Measurements from ENCODE around the gene STK35.

The STK35 gene

DNA sequence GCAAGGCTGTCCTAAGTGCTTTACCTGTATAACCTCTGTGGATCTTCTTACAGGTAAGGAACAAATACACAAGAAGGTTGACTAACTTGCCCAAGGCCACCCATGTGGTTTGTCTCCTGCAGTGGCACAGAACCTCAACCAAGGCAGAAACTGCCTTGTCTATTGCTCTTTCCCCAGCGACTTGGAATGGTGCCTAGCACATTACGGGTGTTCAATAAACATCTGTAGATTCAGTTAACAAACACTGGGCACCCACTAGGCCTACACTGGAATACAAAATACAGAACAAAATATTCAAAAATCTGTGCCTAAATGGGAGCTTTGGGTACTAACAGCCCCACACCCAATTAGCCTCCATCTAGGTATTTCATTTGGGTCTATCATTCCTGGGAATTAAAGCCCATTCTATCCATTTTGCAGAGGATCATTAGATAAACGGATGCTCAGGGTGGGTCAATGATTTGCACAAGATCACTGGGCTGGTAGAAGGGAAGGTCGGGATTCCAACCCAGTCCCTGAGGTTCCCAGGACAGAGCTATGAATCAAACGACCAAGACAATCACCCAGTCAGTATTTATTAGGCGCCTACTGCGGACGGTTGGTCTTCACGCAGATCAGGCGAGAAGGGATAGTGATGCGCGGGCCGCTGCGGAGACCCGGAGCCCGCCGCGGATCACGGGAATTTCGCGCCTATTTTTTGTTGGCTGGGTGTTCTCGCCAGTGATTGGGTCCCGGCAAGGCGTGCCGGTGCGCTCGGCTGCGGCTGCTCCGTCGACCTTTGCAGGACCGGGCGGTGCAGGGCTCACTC is at the start of gene STK35:
Gene STK35 (plus strand): TSS at position 771 of the 808 bp plus-strand sequence. CDS start 55 bp downstream, outside the sequence.
- peak; percentile 80 for DNase-seq

DNA sequence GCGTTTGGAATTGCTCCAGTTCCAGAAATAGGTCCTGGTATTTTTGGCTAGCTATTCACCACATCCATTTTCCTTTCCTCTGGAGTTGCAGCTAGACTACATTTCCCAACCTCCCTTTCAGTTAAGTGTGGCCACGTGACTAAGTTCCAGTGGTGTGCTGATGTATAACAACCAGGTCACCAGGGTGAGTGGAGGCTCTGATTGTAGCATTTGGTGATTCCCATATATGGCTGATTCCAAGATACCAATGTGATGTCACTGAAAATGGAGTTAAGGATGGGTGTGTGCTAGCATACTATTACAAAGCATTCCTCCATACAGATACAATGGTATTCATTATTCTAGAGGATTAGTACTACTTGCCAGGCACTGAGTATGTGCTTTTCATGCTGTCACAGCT is 49.7 kb upstream of the STK35 start:
- DNase-seq = no peak

DNA sequence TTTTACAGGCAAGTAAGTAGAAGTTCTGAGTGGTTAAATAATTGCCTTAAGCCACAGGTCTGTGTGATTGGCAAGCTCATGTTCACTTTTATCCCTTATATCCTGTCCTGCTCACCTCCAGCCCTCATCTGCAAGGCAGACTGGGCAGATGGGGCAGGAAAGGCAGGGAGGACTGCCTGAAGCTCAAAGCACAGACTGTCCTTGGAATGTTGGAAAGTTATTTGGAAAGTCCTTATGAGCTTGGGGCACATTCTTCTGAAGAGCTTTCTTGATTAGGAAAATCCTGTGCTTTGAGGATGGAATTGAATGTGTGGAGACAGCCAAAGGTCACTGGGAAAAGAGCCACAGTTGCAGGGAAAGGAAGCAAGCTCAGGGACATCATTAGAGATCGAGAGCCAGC is 48.9 kb upstream of the STK35 start:
- DNase-seq = no peak

DNA sequence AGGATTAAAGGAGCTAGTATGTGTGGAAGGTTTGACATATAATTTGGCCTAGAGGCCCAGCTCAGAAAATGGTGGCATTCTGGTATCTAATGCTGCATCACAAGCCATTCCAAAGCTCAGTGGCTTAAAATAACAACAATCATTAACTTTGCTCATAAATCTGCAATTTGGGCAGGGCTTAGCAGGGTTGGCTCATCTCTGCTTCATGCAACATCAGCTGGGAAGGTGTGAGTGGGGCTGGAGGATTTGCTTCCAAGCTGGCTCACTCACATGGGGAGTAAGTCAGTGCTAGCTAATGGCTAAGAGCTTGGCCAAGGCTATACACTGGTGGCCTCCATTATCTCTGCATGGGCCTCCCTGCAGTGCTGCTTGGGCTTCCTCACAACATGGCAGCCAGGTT is 48.0 kb upstream of the STK35 start:
- DNase-seq = no peak

DNA sequence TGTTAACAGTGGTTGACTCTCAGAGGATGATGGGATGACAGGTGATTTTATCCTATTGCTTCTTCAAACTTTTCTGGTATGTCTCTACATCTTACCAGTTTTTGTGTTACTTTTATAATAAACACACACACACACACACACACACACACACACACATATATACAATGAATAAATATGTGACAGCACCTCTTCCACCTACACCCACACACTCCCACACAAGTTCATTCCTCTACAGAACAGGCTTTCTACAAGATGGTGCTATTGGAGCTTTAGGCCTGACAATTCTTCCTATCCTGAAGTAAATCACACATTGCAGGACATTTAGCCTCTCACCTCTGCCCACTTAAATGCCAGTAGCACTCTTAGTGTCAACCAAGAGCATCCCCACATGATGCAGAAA is 46.7 kb upstream of the STK35 start:
- DNase-seq = no peak

DNA sequence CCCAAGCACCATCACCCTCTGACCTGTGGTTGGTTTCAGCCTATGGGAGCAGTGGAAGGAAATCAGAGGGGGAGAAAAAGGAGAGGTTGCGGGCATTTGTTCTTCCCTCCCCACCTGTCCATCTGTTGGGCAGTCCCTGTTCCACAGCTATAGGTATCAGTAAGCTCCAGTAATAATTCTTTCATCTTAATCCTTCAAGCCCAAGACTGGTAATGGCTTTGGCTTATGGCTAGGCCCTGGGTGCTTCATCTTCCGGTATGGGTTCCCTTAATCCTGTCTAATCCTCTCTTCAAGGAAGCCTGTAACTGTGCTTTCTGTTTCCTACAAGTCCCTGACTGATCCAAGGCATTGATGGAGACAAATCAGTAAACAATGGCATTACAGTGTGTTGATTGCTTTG is 42.2 kb upstream of the STK35 start:
- no peak for DNase-seq

DNA sequence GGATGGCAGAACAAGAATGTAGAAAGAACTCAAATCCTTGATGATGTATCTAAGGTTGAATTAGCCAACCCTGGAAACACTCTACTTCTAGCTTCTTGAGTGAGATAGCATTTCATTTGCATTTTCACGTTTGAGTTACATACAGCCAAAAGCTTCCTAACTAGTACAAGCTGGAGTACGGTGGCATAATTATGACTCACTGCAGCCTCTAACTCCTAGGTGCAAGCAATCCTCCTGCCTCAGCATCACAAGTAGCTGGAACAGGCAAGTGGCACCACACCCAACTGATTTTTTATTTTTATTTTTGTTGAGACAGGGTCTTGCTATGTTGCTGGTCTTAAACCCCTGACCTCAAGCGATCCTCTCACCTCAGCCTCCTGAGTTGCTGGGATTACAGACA is 36.5 kb upstream of the STK35 start:
- no peak for DNase-seq

DNA sequence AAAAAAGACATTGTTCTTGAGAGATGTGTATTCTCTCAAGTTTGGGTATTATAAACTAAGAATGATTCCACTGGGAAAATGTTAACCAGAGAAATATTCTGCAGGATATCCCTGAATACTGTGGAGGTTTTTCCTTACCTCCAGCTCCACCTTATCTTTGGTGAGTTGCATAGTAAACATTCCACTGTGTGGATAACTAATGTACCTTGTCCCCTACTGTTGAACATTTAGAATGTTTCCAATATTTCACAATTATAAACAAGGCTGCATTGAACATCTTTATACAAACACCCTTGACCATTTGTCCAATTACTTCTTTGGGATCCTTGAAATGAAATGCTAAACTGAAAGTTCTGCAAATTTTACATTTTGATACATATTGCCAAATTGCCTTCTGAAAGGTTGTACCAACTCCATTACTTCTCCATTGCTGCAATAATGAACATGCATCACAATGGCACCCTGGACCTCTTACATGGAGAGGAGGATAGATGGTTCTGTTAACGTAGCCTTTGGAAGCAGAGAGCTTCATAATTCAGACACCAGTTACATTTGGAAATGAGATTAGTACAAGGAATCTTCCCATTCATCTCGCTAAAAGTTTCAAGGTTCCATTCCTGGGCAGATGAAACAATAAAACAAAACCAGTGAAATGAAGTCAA is 35.0 kb upstream of the STK35 start:
- DNase-seq = no peak

DNA sequence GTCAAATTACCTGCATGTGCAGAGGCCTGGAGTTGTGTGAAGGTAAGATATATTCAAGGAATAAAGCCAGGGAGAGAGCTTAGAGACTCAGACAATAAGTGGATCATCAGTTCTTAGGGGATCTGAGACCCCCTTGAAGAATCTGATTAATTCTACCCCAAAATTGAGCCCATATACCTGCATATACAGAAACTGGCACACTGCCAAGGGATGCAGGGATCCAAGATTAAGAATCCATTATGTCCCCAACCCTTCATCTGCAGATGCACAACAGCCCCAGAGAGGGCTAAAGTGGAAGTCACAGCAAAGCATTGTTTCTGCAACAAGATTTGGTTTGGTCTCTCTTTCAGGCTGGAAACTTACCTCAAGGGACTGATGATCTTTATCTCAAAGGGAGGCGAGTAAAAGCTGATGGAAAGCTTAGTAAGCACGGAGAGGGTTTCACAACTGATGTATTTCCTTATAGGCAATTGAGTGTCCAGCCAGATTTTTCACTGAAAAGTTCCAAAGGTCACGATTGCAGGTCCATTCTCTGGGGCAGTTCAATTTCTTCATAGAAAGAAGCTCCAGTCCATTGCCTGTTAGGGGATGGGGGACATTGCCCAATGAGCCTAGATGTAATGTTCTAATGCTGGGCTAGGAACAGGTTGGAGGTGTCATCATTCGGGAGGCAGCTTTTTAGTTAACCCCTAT is 20.9 kb upstream of the STK35 start:
- no peak for DNase-seq

DNA sequence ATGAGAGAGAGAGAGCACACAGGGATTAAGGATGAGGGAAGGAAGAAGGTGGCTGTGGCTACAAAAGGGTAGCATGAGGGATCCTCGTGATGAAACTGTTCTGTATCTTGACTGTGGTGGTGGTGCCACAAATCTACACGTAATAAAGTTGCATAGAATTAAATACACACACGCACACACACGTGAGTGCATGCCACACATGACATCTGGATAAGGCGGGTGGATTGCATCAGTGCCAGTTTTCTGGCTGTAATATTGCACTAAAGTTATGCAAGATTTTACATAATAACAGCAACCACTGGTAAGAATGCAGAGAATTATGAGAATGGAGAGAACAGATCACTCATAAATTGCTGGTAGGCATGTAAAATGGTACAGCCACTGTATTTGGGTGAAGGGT is 16.9 kb upstream of the STK35 start:
- no peak for DNase-seq

DNA sequence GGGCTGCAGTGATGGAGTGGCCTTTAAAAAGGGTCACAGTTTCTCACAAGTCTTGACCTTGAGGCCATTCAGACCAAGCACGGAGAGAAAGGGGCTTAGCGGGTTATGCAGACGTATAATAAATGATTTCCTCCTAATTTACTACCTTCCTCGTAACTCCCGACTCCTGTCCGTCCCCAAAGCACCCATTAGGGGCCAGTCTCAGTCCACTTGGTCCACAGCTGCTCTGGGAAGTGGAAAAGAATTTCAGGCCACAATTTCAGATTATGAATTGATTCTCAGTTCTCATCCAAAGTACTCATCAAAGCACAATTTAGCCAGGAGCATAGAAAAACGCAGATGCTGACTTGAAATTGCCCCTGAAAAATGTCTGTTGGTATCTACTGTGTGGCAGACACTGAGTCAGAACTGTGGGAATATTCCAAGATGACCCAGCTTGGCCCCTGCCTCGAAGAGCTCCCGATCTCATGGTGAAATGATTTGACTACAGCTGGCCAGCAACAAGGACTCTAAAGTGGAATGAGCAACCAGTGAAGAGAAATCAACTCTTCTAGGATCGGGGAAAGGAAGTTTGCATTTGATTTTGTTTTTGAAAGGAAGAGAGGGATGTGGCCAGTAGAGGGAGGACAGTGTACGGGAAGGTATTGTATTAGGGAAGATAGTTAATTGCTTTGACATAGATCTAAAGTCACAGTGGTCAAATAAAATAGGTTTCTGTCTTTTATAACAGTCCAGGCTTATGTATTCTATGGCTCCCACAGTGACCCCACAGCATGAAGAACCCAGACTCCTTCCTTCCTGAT is 15.2 kb upstream of the STK35 start:
- no peak for DNase-seq

DNA sequence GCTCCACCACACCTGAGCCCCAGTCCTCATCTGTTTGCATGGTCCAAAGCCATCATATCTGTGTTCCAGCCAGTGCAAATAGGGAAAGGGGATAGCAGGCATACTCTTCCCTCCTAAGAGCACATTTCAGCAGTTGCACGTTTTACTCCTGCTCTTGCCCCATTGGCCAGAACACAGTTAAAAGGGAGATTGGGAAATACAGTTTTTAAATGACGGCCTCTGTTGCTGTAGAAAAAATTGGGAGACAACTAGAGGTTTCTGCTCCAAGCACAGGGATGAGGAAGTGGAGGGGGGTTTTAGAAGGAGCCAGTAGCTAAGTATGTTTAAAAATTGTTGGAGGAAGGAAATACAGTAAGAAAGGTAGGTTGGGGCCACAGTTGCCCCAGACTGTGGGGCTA is 14.6 kb upstream of the STK35 start:
- DNase-seq = no peak

DNA sequence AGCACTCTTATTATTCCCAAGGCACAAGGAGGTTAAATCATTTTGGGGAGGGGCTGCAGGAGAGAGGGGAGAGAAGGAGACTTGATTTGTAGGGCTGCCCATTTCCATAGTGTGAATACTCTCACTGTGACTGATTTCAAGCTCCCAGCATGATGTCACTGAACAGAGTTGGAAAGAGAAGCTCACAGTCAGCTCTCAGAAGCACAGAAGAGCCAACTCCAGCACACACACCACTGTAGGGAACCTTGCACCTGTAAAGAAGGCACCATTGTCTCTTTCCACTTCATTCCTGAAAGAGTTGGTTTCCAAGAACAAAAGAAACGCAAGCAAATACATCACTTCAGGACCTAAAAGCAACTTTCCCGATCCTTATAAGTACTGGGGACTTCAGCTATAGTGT is 12.7 kb upstream of the STK35 start:
- DNase-seq = no peak

DNA sequence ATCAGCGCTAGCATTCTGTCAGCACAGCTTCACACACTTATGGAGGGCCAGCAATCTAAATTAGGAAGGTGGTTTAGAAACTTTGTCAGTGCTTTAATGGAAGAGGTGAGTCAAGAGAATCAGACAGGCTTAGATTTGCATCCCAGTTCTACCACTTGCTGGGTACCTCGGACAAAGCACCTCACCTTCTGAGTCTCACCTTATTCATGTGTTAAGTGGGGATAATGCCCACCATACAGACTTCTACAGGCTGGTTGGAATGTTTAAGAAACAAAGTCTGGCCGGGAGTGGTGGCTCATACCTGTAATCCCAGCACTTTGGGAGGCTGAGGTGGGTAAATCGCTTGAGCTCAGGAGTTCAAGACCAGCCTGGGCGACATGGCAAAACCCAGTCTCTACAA is 12.2 kb upstream of the STK35 start:
- DNase-seq = no peak

DNA sequence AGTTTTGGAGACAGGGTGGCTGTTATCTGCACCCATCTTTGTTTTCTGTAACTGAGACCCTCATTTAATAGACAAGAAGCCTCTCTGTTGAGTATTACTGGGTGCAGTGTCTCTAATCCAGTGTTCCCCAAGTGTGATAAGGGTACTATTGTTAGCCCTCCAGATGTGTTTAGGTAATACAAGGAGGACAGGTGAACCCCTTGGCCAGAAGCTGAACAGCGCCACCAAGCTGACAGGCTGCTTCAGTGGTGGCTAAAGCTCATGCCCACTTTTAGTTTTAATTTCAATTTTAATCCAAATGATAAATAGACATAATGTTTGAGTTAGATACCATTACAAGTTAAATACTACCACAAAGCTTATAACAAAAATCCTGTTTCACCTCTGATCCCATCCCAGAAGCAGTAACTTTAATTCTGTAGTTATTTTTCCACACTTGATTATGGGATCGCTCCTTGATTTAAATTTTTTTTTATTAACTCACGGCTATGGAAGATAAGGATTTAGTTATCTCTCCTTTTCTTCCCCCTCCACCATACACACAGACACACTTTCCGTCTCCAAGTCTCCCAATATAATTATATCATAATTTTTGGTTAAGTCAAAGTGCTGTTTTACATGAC is 8.4 kb upstream of the STK35 start:
- peak; percentile 13 for DNase-seq

DNA sequence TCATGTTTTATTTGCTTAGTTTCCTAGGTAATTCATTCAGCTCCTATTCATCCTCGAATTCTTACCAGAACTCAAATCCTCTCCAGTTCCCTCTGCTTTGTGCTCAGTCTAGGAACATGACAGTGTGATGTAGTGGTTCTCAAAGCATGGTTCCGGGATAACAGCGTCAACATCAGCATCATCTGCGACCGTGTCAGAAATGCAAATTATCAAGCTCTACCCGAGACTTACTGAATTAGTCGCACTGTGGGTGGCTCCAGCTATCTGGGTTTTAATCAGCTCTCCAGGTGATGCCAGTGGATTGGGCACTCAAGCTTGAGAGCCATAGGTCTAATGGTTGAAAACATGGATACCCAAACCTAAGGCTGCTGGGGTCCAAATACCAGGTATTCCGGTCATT is 7.7 kb upstream of the STK35 start:
- DNase-seq = peak; percentile 11

DNA sequence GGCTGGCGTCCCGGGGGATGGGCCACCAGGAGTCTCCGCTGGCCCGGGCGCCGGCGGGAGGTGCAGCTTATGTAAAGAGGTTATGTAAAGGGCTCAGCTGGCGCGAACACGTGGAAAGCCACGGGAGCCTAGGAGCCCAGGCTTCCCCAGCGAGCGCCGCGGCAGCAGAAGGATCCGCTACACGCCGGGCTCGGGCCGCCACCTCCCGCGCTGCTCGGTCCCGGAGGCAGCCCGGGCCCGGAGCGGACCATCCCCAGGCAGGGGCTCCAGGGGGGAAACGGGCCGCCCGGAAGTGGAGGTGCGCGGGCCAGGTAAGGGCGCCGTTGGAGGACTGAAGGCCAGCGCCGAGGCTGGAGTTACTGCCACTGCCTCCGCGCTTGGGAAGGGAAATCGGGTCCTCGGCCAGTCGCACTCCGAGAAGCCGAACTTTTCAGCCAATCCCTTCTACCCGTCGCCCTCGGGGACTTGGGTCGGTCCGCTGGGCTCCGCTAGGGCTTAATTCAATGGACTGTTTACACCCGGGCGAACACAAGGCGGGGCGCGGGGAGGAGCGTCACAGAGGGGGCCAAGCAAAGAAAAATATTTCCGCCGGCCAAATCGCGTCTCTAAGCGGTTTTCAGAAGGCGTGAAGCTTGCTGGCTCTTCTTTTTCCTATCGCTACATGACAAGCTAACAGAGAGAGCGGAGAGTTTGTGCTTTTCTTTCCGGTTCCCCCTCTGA is 398 bp downstream of the STK35 start:
- DNase-seq = peak; percentile 88

DNA sequence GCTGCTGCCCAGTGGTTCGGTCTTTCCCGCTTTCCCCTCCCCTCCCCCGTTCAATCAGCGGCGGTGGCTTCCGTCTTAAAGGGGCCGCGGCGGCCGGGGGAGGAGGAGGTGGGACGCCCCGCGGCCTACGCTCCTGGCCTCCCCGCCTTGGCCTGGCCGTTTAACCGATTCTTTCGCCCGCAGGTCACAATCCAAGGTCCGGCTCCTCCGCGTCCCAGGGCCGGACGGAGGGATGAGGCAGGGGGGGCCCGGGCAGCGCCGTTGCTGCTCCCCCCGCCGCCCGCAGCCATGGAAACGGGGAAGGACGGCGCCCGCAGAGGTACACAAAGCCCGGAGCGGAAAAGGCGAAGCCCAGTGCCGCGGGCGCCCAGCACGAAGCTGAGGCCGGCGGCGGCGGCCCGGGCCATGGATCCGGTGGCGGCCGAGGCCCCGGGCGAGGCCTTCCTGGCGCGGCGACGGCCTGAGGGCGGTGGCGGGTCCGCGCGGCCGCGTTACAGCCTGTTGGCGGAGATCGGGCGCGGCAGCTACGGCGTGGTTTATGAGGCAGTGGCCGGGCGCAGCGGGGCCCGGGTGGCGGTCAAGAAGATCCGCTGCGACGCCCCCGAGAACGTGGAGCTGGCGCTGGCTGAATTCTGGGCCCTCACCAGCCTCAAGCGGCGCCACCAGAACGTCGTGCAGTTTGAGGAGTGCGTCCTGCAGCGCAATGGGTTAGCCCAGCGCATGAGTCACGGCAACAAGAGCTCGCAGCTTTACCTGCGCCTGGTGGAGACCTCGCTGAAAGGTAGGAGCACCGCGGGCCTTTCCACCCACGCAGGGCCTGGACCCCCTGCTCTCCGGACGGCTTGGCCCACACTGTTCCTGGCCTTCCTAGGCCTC is 1.2 kb downstream of the STK35 start:
- peak; percentile 82 for DNase-seq

DNA sequence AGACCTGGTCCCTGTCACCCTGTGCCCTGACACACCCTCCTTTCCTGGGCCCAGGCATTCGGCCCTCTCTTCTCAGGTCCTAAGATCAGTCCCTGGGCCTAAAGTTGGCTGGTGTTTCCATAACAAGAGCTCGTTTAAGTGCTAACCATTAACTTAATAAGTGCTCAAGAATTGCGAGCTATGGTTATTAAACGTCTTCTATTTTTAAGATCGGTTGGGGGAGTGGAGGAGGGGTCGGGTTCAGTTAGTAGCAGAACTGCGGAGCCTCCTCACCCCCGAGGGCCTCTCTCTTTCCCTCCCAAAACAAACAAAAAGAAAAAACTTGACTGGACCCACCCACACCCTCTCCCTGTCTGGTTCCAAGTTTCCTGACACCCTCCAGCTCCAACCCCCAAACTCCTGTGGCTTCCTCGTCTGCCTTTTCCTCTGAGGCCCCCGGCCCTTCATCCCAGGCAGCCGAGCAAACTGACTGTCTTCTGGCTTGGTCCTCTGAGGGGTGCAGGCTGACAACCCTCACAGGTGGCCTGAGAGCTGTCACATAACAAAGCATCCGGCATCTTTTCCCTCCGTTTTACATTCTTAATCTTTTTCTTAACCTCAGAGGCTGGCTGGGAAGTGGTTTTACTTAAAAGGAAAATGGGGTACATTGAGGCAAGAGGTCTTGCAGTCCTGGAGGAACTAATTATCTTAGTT is 2.0 kb downstream of the STK35 start:
- no peak for DNase-seq

DNA sequence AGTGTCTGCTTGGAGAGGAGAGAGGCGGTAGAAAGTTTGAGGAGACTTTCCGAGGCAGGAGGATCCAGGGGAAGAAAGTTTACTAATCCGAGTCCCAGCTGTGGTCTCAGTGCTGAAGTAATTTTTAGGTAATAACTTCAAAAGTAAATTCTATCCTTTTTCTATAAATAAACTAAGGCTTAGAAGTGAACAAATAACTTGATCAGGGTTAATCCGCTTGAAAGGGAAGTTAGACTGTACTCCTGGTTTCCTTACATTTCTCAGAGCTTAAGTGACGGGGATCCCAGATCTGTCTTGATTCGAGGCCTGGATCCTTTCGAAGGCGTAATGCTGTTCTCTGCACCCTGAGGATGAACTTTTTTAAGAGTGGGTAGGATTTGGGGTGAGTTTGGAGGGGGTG is 2.6 kb downstream of the STK35 start:
- no peak for DNase-seq

All from stimulated activated CD4-positive, alpha-beta T cell treated with anti-CD3 and anti-CD28 coated beads, Interleukin-1b, Interleukin-23, amount 100 ng/mL, for 48 hours (primary cell).